Skin epidermis (tissue), 12 donors: ENCODE measurements around the gene SORCS2.

Experiments used
- H3K27ac ChIP-seq, 21 experiments: fragments of 200-600 bp; sonication (generic) in 11 of 21; one replicate each; pipeline ENCODE4 v1.5.0; 2020; ENCODE audit warnings: mild to moderate bottlenecking in 3 of 21, inconsistent platforms in 2 of 21, moderate library complexity in 2 of 21
- H3K4me3 ChIP-seq, 7 experiments: fragments of 200-600 bp; sonication (generic) in 2 of 7; one replicate each; pipeline ENCODE4 v1.5.0; 2020; ENCODE audit warnings: inconsistent platforms in 2 of 7, mild to moderate bottlenecking in 2 of 7, moderate library complexity in 1 of 7

SORCS2 gene

DNA sequence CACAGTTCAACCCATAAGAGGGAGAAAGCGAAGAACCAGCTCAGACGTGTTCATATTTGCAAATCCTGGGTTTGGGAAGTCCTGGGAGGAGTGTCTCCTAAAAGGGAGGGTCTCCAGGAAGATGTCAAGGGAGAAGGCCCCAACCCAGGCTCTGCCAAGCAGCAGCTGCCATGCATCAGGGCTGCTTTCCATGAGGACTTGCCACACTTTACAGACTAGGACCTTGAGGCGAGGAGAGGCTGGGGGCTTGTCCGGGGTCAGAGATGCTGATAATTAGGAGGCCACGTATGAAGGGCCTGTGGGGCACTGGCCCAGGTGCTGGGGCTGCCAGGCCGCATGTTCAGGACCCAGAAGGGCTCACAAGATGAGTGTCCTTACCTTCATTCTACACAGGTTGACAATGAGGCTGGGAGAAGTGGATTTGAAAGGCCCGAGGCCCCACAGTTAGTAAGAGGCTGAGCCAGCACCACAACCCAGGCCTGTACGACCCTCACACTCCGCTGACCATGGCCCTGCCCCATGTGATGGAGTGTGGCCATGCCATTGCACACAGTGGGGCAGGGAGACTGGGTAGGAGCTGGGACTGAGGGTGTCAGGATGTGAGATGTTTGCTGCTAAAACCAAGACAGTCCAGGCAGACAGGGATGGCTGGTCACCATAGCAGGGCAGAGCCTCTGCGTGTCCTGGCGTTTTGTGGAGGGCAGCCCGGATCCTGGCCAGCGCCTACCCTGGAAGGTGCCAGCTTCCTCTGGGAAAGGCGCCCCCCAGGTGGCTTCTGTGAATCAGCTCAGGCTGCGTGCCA is 147.6 kb downstream of the SORCS2 start:
- Histone ChIP-seq H3K27ac (no peak overlapping the region), H3K4me3 (no peak overlapping the region)

- Histone ChIP-seq H3K27ac (no peak overlapping the region), H3K4me3 (no peak overlapping the region)
Measured at GRCh38 chr4:7340553-7341433, 148.5 kb downstream of the SORCS2 start.

GRCh38 chr4:7341491-7342222 is 149.3 kb downstream of the SORCS2 start:
- H3K27ac ChIP-seq, result no peak overlapping the region
- H3K4me3 ChIP-seq, result no peak overlapping the region

DNA sequence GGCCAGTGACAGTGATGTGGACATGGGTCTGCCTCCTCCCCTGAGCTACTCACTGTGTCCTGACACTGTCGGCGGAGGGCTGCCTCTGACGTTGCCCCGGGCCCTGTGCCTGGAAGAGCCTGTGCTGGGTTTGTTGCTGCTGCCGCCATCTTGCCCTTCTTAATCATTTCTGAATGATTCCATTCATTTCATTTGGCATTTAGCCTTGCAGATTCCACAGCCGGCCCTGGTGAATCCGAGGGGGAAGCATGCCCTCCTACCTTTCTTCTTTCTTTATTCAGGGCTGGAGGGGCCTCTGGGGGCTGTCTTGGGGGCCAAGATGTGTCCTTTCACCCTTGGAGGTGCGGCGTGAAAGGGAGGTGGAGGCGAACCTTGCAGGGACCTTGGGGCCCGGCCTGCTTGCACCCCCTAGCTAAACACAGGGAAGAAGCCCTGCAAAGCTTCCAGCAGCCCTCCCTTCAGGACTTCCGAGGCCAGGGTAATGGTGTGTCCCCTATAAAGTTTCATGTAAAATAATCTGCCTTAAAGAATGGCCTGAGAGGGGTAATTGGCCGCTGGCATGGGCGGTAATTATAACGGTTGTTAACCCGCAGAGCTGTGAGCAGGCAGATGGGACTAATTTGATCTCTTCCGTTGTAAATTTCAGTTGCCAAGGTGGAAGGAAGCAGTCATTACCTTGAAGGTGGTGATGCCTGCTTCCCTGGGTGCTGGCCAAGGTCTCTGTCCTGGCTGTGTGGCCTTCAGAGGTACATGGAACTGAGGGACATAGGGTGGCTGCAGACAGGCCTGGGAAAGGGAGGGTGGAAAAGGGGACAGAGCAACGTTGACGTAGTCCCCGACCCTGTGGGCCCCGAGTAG is 150.1 kb downstream of the SORCS2 start:
- Histone ChIP-seq H3K27ac (no peak overlapping the region), H3K4me3 (no peak overlapping the region)

DNA sequence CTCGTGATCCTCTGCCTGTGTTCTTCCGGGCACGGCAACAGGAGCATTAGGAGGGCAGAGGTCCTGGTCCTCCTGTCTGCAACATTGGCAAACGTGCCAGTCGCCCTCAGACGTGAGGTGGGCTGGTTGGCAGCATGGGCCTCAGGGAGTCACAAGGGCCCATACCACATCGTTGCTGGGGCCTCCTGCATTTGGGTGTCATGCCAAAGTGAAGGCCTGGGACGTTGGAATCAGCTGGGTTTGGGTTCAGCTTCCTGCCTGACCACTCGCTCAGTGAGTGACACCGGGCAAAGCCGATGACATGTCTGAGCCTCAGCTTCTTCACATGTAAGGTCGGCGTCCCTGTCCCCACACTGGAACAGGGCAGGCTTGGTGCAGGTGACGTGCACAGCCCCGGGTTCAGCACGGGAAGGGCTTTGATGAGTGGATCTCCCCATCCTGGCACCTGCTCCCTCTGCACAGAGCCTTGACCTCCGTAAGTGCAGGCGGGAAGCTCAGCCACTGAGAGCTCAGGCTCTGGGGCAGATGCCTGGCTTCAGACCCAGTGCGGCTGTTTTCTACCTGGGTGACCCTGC is 150.8 kb downstream of the SORCS2 start:
- no peak overlapping the region for H3K4me3 ChIP-seq
- no peak overlapping the region for H3K27ac ChIP-seq

DNA sequence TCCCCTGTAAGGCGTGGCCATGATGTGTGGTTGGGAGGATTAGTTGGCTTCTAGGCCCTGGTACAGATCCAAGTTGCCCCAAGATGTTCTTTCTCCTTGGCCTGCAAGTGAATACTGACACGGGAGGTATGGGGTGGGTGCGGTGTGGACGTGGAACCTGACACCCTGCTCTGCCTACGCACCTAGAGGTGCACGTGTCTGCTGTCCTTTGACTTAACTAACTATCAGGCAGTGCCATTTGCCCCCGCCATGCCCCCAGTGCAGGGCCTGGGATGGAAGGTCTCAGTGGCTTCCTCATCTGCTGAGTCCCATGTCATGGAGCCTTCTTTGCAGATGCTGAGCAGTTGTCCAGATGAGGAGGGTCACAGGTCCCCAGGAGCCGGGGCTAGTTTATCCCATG is 151.6 kb downstream of the SORCS2 start:
- no peak overlapping the region for H3K27ac ChIP-seq
- H3K4me3 ChIP-seq, result no peak overlapping the region

GRCh38 chr4:7344636-7345155 is 152.4 kb downstream of the SORCS2 start:
- H3K27ac ChIP-seq, result no peak overlapping the region
- no peak overlapping the region for H3K4me3 ChIP-seq

DNA sequence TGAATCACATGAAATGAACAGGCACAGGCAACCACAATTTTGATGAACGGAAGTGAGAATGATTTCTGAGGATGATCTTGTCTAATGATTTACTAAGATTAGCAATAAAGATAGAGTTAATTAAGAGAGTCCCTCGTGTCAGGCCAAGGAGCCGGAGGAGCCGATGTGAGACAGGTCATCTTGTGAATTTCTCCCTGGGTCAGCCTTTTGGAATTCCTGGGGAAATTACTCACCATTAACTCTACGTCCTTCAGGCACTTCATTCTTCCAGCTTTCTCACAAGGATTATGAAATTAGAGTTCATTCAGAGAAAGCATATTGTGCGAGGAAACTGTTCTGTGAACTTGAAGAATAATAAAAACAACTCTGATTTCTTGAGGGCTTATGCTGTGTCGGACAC is 155.6 kb downstream of the SORCS2 start:
- Histone ChIP-seq H3K4me3 (no peak overlapping the region), H3K27ac (no peak overlapping the region)

DNA sequence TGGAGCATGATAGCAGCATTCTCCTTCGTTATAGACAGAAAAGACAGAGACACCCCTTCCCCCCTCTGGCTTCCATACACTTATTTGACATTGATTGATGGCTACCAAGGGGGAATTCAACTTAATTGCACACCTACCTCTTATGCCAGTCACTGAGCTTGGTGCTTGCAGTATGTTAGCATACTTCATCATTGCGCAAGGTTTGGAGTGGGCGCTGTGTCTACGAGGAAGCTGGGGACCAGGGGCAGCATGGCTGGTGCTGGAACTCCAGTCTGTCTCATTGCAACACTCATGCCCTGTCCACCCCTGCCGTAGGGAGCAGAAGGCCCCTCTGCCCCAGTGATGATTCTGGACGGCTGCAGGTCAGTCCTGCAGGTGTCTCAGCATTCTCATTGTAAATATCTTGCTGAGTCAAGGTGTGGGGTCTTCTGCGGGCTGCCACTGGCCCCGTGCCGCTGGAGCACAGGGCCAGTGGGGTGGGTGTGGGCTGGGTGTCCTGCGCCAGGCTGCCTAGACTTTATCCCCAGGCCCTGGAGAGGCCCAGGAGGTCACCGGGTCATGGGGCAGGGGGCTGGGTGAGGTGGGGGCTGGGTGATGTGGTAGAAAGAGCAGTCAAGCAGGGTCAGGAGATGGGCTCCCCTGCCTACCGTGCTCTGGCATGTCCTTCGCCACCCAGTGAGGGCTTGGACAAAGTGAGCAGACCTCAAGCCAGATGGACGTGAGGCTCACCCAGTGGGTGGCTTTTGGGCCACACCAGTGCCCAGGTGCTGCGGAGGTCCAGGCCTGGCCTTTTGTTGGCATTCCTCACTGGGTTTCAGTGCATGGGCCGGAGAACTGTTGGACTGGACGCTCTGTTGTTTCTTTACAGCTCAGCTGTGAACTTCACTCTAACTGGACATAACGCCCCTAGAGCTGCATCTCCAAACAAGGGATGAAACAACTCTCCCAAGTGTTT is 156.9 kb downstream of the SORCS2 start:
- Histone ChIP-seq H3K4me3 (no peak overlapping the region), H3K27ac (no peak overlapping the region)

GRCh38 chr4:7350396-7350795 is 158.1 kb downstream of the SORCS2 start:
- Histone ChIP-seq H3K27ac (no peak overlapping the region), H3K4me3 (no peak overlapping the region)

DNA sequence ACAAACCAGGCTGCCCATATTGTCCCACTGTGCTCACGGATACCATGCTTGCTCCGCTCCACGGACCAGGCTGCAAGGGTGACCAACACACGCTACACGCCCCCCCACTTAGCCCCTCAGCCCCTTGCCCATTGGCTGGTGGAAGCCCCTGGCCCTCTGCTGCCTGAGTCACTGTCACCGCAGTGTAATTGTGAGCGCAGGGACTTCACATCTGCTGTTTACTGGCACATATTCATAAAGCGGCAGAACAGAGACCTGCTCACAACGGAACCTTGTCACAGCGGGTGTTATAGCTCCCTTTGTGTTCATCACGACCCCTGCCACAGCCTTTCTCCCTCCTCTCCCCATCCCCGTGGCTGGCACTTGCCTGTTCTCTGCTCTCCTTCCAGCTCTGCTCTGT is 158.7 kb downstream of the SORCS2 start:
- no peak overlapping the region for H3K27ac ChIP-seq
- H3K4me3 ChIP-seq, result no peak overlapping the region

DNA sequence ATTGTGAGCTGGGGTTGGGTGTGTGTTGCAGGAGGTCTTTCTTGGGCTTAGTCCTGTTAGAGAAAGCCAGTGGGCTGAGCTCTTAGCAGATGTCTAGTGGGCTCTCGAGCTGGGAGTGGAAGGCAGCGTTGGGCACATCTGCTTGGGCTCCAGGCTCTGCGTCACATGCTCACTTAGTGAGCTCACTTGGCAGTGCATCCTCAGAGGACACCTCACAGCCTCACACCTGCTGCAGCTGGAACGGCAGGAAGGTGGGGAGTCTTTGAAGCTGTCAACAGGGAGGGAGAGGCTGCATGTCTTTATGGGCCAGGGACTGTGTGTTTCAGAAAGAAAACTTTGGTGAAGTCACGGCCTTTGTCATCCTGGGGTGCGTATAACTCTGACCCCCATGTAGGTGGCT is 160.1 kb downstream of the SORCS2 start:
- Histone ChIP-seq H3K27ac (no peak overlapping the region), H3K4me3 (no peak overlapping the region)

GRCh38 chr4:7353046-7353790 is 160.9 kb downstream of the SORCS2 start:
- Histone ChIP-seq H3K27ac (no peak overlapping the region), H3K4me3 (no peak overlapping the region)

DNA sequence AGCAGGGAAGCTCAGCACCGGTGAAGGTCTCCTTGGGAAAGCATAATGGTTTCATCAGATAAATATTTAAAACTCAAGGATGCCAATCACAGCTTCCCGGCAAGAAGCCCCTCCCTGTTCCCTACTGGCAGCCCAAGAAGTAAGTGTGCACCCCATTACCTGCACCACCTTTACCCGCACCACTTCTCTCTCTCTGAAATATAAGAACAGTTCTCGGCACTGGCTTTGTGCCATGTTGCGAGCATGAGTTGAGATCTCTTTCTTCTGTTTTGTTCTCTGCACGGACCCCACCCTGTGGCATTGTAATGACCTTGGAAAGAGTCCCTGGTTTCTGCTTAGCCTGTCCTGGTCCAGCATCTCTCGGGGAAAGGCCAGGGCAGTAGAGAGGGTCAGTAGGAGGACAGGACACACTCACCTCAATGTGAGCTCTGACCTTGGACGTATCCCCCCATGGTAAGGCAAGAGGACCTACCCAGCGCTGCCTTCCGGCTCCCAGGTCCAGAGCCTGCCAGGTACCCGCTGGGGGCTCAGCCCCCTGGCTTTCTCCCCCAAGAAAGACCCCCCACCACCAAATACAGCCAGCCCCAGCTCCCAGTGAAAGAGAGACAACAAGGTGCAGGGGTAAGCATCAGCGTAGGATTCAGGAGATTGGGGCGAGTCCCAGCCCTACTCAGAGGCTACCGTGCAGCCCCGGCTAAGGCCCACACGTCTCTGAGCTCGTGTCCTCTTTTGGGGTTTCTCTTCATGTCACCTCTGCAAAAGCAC is 161.7 kb downstream of the SORCS2 start:
- no peak overlapping the region for H3K4me3 ChIP-seq
- no peak overlapping the region for H3K27ac ChIP-seq

- Histone ChIP-seq H3K27ac (no peak overlapping the region), H3K4me3 (no peak overlapping the region)
Measured at GRCh38 chr4:7354927-7355326, 162.6 kb downstream of the SORCS2 start.

DNA sequence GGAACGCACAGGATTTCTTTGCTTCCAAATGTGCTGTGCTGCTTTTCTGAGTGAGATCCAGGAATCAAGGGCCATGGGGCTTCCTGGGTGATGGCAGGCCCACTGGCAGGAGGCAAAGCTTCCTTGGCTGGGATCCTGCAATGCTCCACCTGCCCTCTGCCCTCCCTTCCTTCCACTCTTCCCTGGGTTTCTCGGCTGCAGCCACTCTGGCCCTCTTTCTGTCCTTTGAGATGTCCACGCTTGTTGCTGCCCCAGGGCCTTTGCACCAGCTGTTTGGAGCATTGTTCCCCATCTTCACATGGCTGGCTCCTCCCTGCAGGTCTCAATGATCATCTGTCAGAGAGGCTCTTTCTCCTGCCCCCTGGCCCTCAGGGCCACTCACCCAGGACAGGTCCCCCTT is 163.5 kb downstream of the SORCS2 start:
- Histone ChIP-seq H3K4me3 (no peak overlapping the region), H3K27ac (no peak overlapping the region)
